DND-41 (cell line): ENCODE results near the gene TM4SF1.

Source experiments
- EZH2 ChIP-seq: IDR thresholded peaks from 3 replicates; pipeline ENCODE4 v1.6.1; 2012; ENCODE audit warnings: borderline replicate concordance, low read depth, mild to moderate bottlenecking, moderate library complexity, low read length, inconsistent platforms; ENCODE audit not compliant: severe bottlenecking
- TF ChIP-seq, protein P1 (sequence below): IDR thresholded peaks from 2 replicates; pipeline ENCODE4 v1.5.1; 2012; ENCODE audit warnings: borderline replicate concordance, low read length, moderate library complexity, mild to moderate bottlenecking; ENCODE audit not compliant: poor library complexity, severe bottlenecking; ENCODE audit errors: extremely low read depth

DNA sequence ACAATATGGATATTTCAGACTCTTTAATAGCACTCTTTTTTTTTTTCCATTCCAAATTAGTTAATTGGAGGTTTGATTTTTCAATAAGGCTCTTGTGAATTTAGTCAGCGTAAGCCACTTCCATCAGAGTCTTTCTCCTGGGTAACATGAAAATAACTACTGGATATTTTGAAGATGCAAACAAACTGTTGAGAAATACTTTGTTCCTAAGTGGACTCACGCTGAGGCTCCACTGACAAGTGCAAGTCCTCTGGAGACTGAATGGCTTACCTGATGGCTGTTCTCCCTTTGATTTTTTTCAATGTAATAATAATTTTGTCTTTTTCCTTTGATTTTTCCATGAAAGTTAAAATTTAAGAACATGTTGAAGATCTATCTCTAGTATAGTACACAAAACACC lies 26.0 kb upstream of the TM4SF1 start:
- TF ChIP-seq, protein P1, sequence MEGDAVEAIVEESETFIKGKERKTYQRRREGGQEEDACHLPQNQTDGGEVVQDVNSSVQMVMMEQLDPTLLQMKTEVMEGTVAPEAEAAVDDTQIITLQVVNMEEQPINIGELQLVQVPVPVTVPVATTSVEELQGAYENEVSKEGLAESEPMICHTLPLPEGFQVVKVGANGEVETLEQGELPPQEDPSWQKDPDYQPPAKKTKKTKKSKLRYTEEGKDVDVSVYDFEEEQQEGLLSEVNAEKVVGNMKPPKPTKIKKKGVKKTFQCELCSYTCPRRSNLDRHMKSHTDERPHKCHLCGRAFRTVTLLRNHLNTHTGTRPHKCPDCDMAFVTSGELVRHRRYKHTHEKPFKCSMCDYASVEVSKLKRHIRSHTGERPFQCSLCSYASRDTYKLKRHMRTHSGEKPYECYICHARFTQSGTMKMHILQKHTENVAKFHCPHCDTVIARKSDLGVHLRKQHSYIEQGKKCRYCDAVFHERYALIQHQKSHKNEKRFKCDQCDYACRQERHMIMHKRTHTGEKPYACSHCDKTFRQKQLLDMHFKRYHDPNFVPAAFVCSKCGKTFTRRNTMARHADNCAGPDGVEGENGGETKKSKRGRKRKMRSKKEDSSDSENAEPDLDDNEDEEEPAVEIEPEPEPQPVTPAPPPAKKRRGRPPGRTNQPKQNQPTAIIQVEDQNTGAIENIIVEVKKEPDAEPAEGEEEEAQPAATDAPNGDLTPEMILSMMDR: no peak
- no peak for TF ChIP-seq EZH2
